Measurements from ENCODE around the gene ST14.

The ST14 gene

GRCh38 chr11:130136107-130136506, 23.5 kb upstream of the ST14 start:
- DNase-seq (ENCODE audit: low read depth) = no peak

DNA sequence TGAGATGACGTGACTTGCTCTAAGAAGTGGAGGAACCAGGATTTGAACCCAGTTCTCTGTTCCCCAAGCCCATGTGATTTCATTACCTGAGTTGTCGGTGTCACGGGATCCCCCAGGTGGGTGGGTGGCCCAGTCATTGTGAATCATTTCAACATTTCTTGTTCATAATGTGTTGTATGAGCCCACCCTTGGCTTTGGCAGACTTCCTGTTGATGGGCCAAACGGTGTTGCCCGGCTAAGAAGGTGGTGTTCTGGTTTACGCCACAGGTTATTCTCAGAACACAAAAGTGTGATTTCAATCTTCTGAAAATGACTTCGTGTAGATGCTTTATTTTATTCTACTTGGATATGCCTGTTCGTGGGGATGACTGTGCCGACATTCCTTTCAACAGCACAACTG, 21.6 kb upstream of the ST14 start:
- no peak for DNase-seq (ENCODE audit: low read depth)

DNA sequence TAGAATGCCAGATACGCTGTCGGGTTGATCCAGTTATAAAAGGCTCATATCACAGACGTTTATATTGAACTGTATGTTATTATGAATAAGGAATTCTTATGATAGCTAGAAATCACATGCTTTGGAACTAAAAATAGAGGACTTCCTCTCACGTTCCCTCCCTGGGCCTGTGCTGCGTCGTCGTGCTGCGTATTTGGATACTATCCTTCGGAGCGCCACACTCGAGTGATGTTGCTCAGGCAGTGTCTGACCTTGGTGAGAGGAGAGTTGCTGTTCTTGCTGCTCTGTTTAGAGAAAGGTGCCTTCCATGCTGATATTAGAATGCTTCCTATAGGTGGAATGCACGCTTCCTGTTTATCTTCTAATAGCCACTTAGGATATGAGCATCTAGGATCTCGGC, 20.2 kb upstream of the ST14 start:
- no peak for DNase-seq (ENCODE audit: low read depth)

GRCh38 chr11:130141561-130142341, 17.8 kb upstream of the ST14 start:
- peak; percentile 7 for DNase-seq (ENCODE audit: low read depth)

GRCh38 chr11:130144141-130144540, 15.4 kb upstream of the ST14 start:
- no peak for DNase-seq (ENCODE audit: low read depth)

- no peak for DNase-seq (ENCODE audit: low read depth)
Observed at GRCh38 chr11:130144861-130145281, 14.7 kb upstream of the ST14 start.

DNA sequence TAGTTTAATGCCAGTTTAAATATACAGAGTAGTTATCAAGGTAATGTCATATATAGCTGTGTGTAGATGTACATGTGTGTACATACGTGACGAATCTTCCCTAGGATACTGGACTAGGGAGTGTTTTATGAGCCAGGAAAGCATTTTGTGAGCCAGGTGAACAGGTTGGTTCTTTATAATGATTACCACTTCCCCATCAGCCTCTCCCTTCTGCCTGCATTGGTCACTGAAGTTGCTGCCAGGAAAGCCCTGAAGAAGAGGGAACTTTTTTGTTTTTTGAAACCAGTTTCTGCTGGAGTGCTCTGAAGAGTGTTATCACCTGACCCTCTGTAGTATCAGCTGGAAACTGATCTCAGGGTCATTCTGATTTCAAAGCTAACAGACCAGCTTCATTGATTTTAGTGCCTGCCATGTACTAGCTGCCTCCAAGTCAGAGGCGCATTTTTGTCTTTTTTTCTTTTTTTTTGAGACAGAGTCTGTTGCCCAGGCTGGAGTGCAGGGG, 14.2 kb upstream of the ST14 start:
- DNase-seq (ENCODE audit: low read depth) = no peak

GRCh38 chr11:130145975-130146776, 13.4 kb upstream of the ST14 start:
- no peak for DNase-seq (ENCODE audit: low read depth)

DNA sequence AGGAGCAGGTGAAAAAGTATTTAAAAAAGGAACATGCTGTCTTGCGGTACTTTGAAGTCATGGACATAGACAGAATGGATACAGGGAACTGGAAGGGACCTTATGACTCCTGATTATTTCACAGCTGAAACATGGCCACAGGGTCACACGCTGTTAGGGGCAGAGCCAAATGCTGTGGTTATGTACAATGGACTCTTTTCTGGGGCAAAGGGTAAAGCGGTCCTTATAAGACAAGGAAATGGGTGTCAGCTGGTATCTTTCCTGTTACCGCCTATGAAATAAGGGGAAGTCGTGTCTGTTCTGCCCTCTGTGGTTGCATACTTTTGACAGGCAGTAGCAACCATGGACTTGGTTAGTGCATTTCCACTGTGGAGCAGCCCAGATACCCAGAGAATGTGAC, 12.8 kb upstream of the ST14 start:
- DNase-seq (ENCODE audit: low read depth) = no peak

DNA sequence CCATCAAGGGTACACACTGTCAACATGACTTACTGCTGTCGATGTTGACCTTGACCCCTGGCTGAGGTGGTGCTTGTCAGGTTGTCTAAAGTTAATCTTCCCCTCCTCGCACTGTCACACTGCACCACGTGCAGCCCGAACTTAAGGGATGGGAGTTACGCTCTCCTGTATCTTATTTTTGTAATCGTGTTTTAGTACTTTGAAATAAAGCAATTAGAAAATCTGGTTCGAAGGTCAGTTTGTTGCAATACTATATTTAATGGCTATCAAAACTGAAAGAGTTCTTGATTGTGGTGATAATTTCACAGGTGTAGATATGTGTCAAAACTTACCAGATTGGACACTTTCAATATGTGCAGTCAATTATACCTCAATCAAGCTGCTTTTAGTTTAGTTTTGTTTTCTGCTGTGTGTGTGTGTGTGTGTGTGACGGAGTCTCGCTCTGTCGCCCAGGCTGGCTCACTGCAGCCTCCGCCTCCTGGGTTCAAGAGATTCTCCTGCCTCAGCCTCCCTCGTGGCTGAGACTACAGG, 10.7 kb upstream of the ST14 start:
- no peak for DNase-seq (ENCODE audit: low read depth)

- no peak for DNase-seq (ENCODE audit: low read depth)
Observed at GRCh38 chr11:130150790-130151189, 8.8 kb upstream of the ST14 start.

DNA sequence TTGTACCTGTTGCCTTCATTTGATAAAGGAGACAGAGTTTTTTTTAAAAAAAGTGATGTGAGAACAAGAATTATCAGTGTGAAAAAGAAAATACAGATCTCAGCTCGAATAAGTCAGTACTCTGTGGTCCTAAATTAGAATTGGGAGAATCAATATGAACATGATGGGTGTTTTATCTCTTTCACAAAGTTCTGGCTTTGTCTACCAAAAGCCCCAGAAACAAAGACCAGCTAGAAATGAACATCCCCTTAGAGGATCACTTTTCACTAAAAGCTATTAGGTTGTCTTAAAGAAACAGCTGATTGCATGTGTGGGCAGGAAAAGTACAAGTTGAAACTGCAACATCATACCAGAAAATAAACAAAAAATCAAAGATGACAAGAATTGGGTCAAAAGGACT, 8.4 kb upstream of the ST14 start:
- DNase-seq (ENCODE audit: low read depth) = no peak

GRCh38 chr11:130156108-130157022, 3.2 kb upstream of the ST14 start:
- no peak for DNase-seq (ENCODE audit: low read depth)

GRCh38 chr11:130157101-130157500, 2.5 kb upstream of the ST14 start:
- no peak for DNase-seq (ENCODE audit: low read depth)

- DNase-seq (ENCODE audit: low read depth) = no peak
Observed at GRCh38 chr11:130157840-130158239, 1.7 kb upstream of the ST14 start.

GRCh38 chr11:130159139-130159538, 443 bp upstream of the ST14 start:
- DNase-seq (ENCODE audit: low read depth) = no peak

DNA sequence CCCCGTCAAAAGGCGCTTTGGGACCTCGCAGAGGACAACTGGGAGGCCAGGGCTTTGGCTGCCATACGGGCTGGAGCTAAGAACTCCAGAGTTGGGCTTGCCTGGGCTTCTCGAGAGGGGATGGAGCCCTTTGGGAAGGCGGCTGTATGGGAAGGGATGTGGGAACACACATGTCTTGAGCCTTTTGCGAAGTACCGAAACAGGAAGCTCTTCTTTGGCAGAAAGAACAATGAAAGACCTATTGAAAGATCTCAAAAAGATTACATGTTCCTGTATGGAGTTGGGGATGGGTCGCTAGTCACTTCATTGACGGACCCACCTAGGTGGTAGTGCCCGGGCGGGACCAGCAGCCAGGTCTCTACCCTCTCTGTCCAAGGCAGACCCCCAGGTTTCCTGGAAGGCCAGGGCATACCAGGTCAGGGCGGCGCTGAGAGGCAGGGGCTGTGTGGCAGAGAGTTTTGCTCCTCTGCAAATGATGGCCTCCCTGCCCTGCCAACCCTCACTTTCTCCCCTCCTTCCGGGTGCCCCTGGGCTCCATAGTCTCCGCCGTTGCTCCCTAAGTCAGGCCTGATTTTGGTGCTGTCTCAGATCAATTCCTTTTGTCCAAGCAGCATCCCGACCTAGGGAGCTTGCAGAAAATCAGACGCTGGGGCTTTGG, 1.0 kb downstream of the ST14 start:
- no peak for DNase-seq (ENCODE audit: low read depth)

GRCh38 chr11:130161441-130162145, 2.0 kb downstream of the ST14 start:
- DNase-seq (ENCODE audit: low read depth) = no peak

GRCh38 chr11:130162733-130163132, 3.2 kb downstream of the ST14 start:
- no peak for DNase-seq (ENCODE audit: low read depth)

DNA sequence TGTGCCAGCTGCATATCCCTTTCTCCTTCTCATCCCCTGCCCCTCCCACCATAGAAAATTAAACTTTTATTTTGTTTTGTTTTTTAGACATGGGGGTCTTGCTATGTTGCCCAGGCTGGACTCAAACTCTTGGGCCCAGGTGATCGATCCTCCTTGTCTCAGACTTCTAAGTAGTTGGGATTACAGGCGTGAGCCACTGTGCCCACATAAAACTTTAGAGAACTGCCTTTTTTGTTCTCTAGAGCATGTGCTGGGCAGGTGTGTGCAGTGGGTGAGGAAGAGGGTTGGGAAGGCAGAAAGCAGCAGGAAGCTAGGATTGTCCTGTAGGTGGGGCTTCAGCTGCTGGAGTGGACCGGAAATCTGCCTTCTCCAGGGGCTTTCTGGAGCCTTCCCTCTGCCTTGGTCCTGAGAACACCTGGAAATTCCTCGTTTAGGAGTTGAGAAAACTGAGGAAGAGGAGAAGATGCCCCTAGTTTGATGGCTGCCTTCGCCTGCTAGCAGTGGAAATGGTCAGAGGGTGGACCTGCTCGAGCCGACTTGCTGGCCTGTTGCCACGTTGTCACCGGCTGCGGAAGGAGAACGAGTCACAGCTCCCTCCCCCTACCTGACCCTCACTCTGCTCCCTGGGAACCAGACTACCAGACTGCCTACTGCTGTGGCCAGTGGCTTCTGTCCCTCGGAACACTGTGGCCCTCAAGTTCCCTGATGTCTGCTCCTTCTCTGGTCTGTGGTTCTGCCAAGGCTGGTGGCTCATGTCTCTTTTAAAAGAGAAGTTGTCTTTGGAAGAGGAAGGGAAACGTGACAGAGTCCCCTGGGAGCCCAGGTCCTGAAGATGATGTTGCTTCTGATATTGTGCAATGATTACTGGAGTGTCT, 4.0 kb downstream of the ST14 start:
- no peak for DNase-seq (ENCODE audit: low read depth)

Measured in fibroblast of gingiva (primary cell).